ENCODE data around the gene HRG. TPM values are rescaled to one million over a fixed set of nuclear protein-coding genes. Genes with fewer than 3 reads are reported as not detected.
A peak's percentile ranks its signal among the peaks of the same experiment; 100 is the strongest.
"Not testable (repeated sequence)": the region's sequence is repeated elsewhere in the genome, so short reads cannot be mapped to it uniquely, and the experiment has no call there.

Gene HRG
- total RNA-seq, 1 experiment from 2014 or later, result not detected

- DNase-seq (ENCODE audit: low read depth), result no peak
Measured at GRCh38 chr3:186679151-186679550, 13.3 kb downstream of the HRG start.

GRCh38 chr3:186680869-186681268, 15.1 kb downstream of the HRG start:
- DNase-seq (ENCODE audit: low read depth), result no peak

- DNase-seq (ENCODE audit: low read depth), result no peak
Measured at GRCh38 chr3:186682812-186683211, 17.0 kb downstream of the HRG start.

GRCh38 chr3:186683979-186684378, 18.2 kb downstream of the HRG start:
- no peak for DNase-seq (ENCODE audit: low read depth)

- DNase-seq (ENCODE audit: low read depth), result not testable (repeated sequence)
Measured at GRCh38 chr3:186686475-186686874, 20.7 kb downstream of the HRG start.

GRCh38 chr3:186687120-186687651, 21.4 kb downstream of the HRG start:
- no peak for DNase-seq (ENCODE audit: low read depth)

- not testable (repeated sequence) for DNase-seq (ENCODE audit: low read depth)
Measured at GRCh38 chr3:186690304-186690703, 24.5 kb downstream of the HRG start.

- peak; percentile 17 for DNase-seq (ENCODE audit: low read depth)
Measured at GRCh38 chr3:186691676-186692075, 25.9 kb downstream of the HRG start.

- no peak for DNase-seq (ENCODE audit: low read depth)
Measured at GRCh38 chr3:186693843-186694242, 28.0 kb downstream of the HRG start.

GRCh38 chr3:186694288-186695032, 28.6 kb downstream of the HRG start:
- no peak for DNase-seq (ENCODE audit: low read depth)

- DNase-seq (ENCODE audit: low read depth), result no peak
Measured at GRCh38 chr3:186696522-186696921, 30.7 kb downstream of the HRG start.

GRCh38 chr3:186697510-186697909, 31.7 kb downstream of the HRG start:
- DNase-seq (ENCODE audit: low read depth), result no peak

- no peak for DNase-seq (ENCODE audit: low read depth)
Measured at GRCh38 chr3:186700267-186700666, 34.5 kb downstream of the HRG start.

- not testable (repeated sequence) for DNase-seq (ENCODE audit: low read depth)
Measured at GRCh38 chr3:186702451-186702850, 36.6 kb downstream of the HRG start.

GRCh38 chr3:186705882-186706780, 40.3 kb downstream of the HRG start:
- no peak for DNase-seq (ENCODE audit: low read depth)

- DNase-seq (ENCODE audit: low read depth), result no peak
Measured at GRCh38 chr3:186708983-186709679, 43.3 kb downstream of the HRG start.

- DNase-seq (ENCODE audit: low read depth), result not testable (repeated sequence)
Measured at GRCh38 chr3:186710694-186711093, 44.9 kb downstream of the HRG start.

GRCh38 chr3:186713499-186713898, 47.7 kb downstream of the HRG start:
- no peak for DNase-seq (ENCODE audit: low read depth)

GRCh38 chr3:186717039-186717457, 51.2 kb downstream of the HRG start, which contains the start of gene KNG1:
Gene KNG1, plus strand, starts transcription at chr3:186717359. Its CDS starts 184 bp downstream, at chr3:186717543.
- DNase-seq (ENCODE audit: low read depth), result no peak

GRCh38 chr3:186719945-186720739, 54.3 kb downstream of the HRG start:
- DNase-seq (ENCODE audit: low read depth), result no peak

- peak; percentile 25 for DNase-seq (ENCODE audit: low read depth)
Measured at GRCh38 chr3:186722457-186722856, 56.6 kb downstream of the HRG start.

Measured in RPMI7951 (cell line).